KOPT-K1 (cell line): Measurements from ENCODE around the gene ZFP62.
"Not testable (repeated sequence)": the region's sequence is repeated elsewhere in the genome, so short reads cannot be mapped to it uniquely, and the experiment has no call there.

Experiments used
- H3K27ac ChIP-seq: fragments of 200-600 bp; sonication (generic); 2 replicates; pipeline ENCODE4 v1.5.1; 2016; ENCODE audit warnings: antibody characterized with exemption, mild to moderate bottlenecking, low read depth, low read length; ENCODE audit not compliant: poor library complexity, severe bottlenecking
- H3K36me3 ChIP-seq: fragments of 200-600 bp; sonication (generic); 2 replicates; pipeline ENCODE4 v1.5.1; 2017; ENCODE audit warnings: antibody characterized with exemption, mild to moderate bottlenecking, low read length, moderate library complexity; ENCODE audit not compliant: insufficient read depth
- H3K9me3 ChIP-seq: fragments of 200-600 bp; sonication (generic); 2 replicates; pipeline ENCODE4 v1.5.1; 2017; ENCODE audit warnings: antibody characterized with exemption, low read length, mild to moderate bottlenecking; ENCODE audit not compliant: insufficient read depth, poor library complexity, severe bottlenecking

Gene ZFP62

GRCh38 chr5:180828756-180829531 lies 32.1 kb downstream of the ZFP62 start:
- Histone ChIP-seq H3K36me3 (peaks cover 13% of the 10 kb centered on the region; the same call in 1 of the 2 replicates), H3K9me3 (peaks cover 17% of the 10 kb centered on the region)
- H3K27ac ChIP-seq: not testable (repeated sequence)

- H3K9me3 ChIP-seq: peaks cover 17% of the 10 kb centered on the region
- H3K27ac ChIP-seq, H3K36me3 ChIP-seq: not testable (repeated sequence)
Observed at GRCh38 chr5:180827374-180827773, 33.7 kb downstream of the ZFP62 start.

- H3K9me3 ChIP-seq: peaks cover 17% of the 10 kb centered on the region
- peaks cover 6% of the 10 kb centered on the region; the same call in 1 of the 2 replicates for H3K36me3 ChIP-seq
- no peak overlapping the region for H3K27ac ChIP-seq
Observed at GRCh38 chr5:180825768-180826525, 35.1 kb downstream of the ZFP62 start.

- Histone ChIP-seq H3K27ac (no peak overlapping the region), H3K36me3 (peaks cover 4% of the 10 kb centered on the region; the same call in 1 of the 2 replicates), H3K9me3 (peaks cover 11% of the 10 kb centered on the region)
Observed at GRCh38 chr5:180824630-180825476, 36.2 kb downstream of the ZFP62 start.

- Histone ChIP-seq H3K36me3 (no peaks in the 10 kb centered on the region), H3K27ac (no peak overlapping the region), H3K9me3 (peaks cover 4% of the 10 kb centered on the region)
Observed at GRCh38 chr5:180823940-180824629, 37.0 kb downstream of the ZFP62 start.

GRCh38 chr5:180823346-180823745 lies 37.7 kb downstream of the ZFP62 start:
- no peaks in the 10 kb centered on the region for H3K36me3 ChIP-seq
- no peaks in the 10 kb centered on the region for H3K9me3 ChIP-seq
- H3K27ac ChIP-seq: no peak overlapping the region

- H3K27ac ChIP-seq: no peak overlapping the region
- H3K36me3 ChIP-seq: no peaks in the 10 kb centered on the region
- no peaks in the 10 kb centered on the region for H3K9me3 ChIP-seq
Observed at GRCh38 chr5:180821538-180821937, 39.5 kb downstream of the ZFP62 start.

GRCh38 chr5:180820788-180821321 lies 40.2 kb downstream of the ZFP62 start:
- no peak overlapping the region for H3K27ac ChIP-seq

GRCh38 chr5:180818677-180819341 lies 42.3 kb downstream of the ZFP62 start:
- Histone ChIP-seq H3K9me3 (no peaks in the 10 kb centered on the region), H3K27ac (no peak overlapping the region), H3K36me3 (no peaks in the 10 kb centered on the region)

More at GRCh38 chr5:180820788-180821321, 40.2 kb downstream of the ZFP62 start:
- no peaks in the 10 kb centered on the region for H3K36me3 ChIP-seq
- H3K9me3 ChIP-seq: no peaks in the 10 kb centered on the region

- no peaks in the 10 kb centered on the region for H3K9me3 ChIP-seq
- no peak overlapping the region for H3K27ac ChIP-seq
- no peaks in the 10 kb centered on the region for H3K36me3 ChIP-seq
Observed at GRCh38 chr5:180817893-180818674, 43.0 kb downstream of the ZFP62 start.

GRCh38 chr5:180816608-180817534 lies 44.2 kb downstream of the ZFP62 start:
- H3K36me3 ChIP-seq: no peaks in the 10 kb centered on the region

GRCh38 chr5:180815293-180815917 lies 45.7 kb downstream of the ZFP62 start:
- Histone ChIP-seq H3K27ac (no peak overlapping the region), H3K36me3 (no peaks in the 10 kb centered on the region), H3K9me3 (no peaks in the 10 kb centered on the region)

More at GRCh38 chr5:180816608-180817534, 44.2 kb downstream of the ZFP62 start:
- H3K9me3 ChIP-seq: no peaks in the 10 kb centered on the region
- H3K27ac ChIP-seq: no peak overlapping the region
